Lung (tissue), 12 donors: ENCODE data around the gene KRTAP10-3. TPM values are rescaled to one million over a fixed set of nuclear protein-coding genes. Genes with fewer than 3 reads are reported as not detected.
"Not testable (repeated sequence)": the region's sequence is repeated elsewhere in the genome, so short reads cannot be mapped to it uniquely, and the experiment has no call there.

ENCODE experiments used
- ATAC-seq: fragments of 200-7000 bp; cut with Tn5 transposase; one replicate; pipeline ENCODE4 v1.9.1; 2020; ENCODE audit warnings: moderate number of reproducible peaks; ENCODE audit not compliant: insufficient read depth, low FRiP score
- DNase-seq, 3 donors: peaks; one replicate each; pipeline ENCODE4 v3.0.0-alpha.2; 2013 to 2017
- H3K27ac ChIP-seq, 2 donors: one replicate each; pipeline ENCODE4 v1.5.1; 2013; ENCODE audit warnings: mild to moderate bottlenecking in 2 of 2, moderate library complexity in 2 of 2, control low read depth in 1 of 2, inconsistent platforms in 1 of 2, low read depth in 1 of 2, low read length in 1 of 2
- H3K27me3 ChIP-seq, 3 donors: one replicate each; pipeline ENCODE4 v1.5.1; 2013; ENCODE audit warnings: low read length in 2 of 3; ENCODE audit not compliant: control insufficient read depth in 3 of 3, insufficient read depth in 3 of 3
- H3K36me3 ChIP-seq, 4 donors: one replicate each; pipeline ENCODE4 v1.5.1; 2013; ENCODE audit warnings: low read length in 4 of 4, mild to moderate bottlenecking in 1 of 4, moderate library complexity in 1 of 4; ENCODE audit not compliant: control insufficient read depth in 4 of 4, insufficient read depth in 4 of 4
- H3K4me1 ChIP-seq, 5 donors: one replicate each; pipeline ENCODE4 v1.5.1; 2013; ENCODE audit warnings: low read length in 5 of 5, mild to moderate bottlenecking in 2 of 5, moderate library complexity in 1 of 5; ENCODE audit not compliant: control insufficient read depth in 5 of 5, insufficient read depth in 5 of 5
- H3K4me3 ChIP-seq: one replicate; pipeline ENCODE4 v1.5.1; 2013; ENCODE audit warnings: mild to moderate bottlenecking, control low read depth, moderate library complexity
- H3K9ac ChIP-seq, 2 donors: one replicate each; pipeline ENCODE4 v1.5.1; 2013; ENCODE audit warnings: low read length in 2 of 2, control low read depth in 1 of 2; ENCODE audit not compliant: insufficient read depth in 1 of 2
- H3K9me3 ChIP-seq, 4 donors: one replicate each; pipeline ENCODE4 v1.5.1; 2013; ENCODE audit warnings: low read length in 3 of 4, mild to moderate bottlenecking in 1 of 4, moderate library complexity in 1 of 4; ENCODE audit not compliant: control insufficient read depth in 4 of 4, insufficient read depth in 3 of 4
- WGBS, 2 donors: extraction: QIAGEN DNeasy Blood & Tissue Kit; methylation state at CpG; one replicate each; pipeline ENCODE4 v1.1.7; 2013; 5-methylcytosine and 5-hydroxymethylcytosine counted together
- polyA plus RNA-seq, 2 donors: library from polyadenylated mRNA; stranded (reverse); fragments of 200-250 nt; gene quantifications; one replicate each; pipeline ENCODE4 v1.2.1, GENCODE V29; 2013
- total RNA-seq, 2 donors: library from RNA; depleted of rRNA in 1 of 2; stranded (reverse); fragments of >200 nt in 1 of 2; gene quantifications; one replicate each; pipeline ENCODE4 v1.2.1, GENCODE V29; 2014 to 2021
- TF ChIP-seq, protein P1 (sequence below): IDR thresholded peaks from 2 replicates; pipeline ENCODE4 v1.5.1; 2012; ENCODE audit warnings: mild to moderate bottlenecking; ENCODE audit errors: control extremely low read depth, extremely low read depth
- donor health status: control.
- donor health status: control.
- donor health status: Bipolar disorder and iron deficiency.
- donor health status: healthy.
- donor health status: DM: yes; HTN: yes; CAD: no.

Gene KRTAP10-3
- total and polyA plus RNA-seq, 4 donors = not detected

DNA sequence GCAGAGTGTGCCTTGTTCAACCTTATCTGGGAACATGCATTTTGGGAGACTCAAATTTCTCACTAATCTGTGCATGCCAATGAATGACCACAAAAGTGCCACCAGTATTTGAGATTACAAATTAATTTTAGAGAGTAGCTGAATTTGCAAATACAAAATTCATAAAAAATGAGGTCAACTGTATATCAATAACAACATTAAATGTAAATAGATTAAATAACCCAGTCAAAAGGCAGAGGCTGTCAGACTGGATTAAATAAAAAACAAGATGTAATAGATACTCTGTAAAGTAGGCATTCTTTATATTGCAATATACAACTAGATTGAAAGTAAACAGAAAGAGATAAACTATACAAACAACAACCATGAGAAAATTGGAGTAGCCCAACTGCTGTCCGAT lies 5.5 kb upstream of the KRTAP10-3 start:
- TF ChIP-seq, protein P1, sequence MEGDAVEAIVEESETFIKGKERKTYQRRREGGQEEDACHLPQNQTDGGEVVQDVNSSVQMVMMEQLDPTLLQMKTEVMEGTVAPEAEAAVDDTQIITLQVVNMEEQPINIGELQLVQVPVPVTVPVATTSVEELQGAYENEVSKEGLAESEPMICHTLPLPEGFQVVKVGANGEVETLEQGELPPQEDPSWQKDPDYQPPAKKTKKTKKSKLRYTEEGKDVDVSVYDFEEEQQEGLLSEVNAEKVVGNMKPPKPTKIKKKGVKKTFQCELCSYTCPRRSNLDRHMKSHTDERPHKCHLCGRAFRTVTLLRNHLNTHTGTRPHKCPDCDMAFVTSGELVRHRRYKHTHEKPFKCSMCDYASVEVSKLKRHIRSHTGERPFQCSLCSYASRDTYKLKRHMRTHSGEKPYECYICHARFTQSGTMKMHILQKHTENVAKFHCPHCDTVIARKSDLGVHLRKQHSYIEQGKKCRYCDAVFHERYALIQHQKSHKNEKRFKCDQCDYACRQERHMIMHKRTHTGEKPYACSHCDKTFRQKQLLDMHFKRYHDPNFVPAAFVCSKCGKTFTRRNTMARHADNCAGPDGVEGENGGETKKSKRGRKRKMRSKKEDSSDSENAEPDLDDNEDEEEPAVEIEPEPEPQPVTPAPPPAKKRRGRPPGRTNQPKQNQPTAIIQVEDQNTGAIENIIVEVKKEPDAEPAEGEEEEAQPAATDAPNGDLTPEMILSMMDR = no peak
- Histone ChIP-seq H3K4me3 (no peak overlapping the region), H3K27me3 (no peaks in the 10 kb centered on the region), H3K9me3 (peaks cover 0 to 5% (median 0%) of the 10 kb centered on the region in 4 donors), H3K36me3 (no peaks in the 10 kb centered on the region), H3K9ac (no peak overlapping the region), H3K27ac (no peak overlapping the region), H3K4me1 (no peaks in the 10 kb centered on the region)
- ATAC-seq (no peak), DNase-seq (no peak)
- WGBS, 2 donors = 94 to 96% methylated on average over 1 of the region's 1 CpG

DNA sequence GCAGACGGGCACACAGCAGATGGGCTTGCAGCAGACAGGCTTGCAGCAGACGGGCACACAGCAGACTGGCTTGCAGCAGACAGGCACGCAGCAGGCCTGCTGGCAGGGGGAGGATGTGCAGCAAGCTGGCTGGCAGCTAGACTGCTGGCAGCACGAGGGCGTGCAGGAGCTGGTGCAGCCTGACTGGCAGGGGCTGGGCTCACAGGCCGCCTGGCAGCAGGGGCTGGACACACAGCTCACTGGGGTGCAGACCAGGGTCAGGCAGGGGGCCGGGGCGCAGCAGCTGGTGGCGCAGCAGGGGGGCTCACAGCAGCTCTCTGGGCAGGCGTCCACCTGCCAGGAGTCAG lies 293 bp downstream of the KRTAP10-3 start:
- DNase-seq, ATAC-seq, H3K27ac ChIP-seq, H3K9me3 ChIP-seq, H3K4me1 ChIP-seq, H3K27me3 ChIP-seq, H3K4me3 ChIP-seq, H3K9ac ChIP-seq, H3K36me3 ChIP-seq: not testable (repeated sequence)
- WGBS, 2 donors = 75 to 84% methylated on average over 6 to 10 of the region's 10 CpGs

DNA sequence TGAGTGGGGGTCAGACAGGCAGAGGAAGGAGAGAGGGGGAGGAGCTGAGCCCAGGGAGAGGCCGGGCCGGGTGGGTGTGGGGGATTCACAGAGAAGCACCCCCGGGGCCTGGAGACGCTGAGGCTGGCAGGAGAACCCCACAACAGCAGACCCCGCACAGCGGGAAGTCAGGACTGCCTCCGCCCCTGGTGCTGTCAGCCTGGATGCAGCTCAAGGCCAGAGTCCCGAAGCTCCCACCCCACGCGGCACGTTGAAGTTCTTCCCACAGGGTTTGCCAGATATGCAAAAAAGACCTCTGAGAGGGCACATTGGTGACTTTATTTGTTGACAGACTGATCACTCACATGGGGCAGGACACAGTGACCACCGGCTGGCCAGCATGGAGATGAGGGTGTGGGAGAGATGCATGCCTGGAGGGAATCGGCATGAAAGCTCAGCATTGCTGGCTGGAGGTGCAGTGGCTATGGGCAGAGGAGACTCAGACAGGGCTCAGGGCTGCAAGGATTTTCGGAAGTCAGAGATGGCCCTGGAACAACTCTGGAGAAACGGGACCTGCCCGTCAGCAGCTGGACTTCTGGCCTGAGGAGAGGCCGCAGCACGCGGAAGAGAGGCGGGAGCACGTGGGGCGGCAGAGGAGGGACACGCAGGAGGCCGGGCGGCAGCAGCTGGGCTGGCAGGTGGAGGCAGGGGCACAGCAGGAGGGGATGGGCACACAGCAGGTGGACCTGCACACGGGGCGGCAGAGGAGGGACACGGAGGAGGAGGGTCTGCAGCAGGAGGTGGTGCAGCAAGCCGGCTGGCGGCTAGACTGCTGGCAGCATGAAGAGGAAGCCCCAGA lies 885 bp downstream of the KRTAP10-3 start:
- H3K4me3 ChIP-seq = no peak overlapping the region
- DNase-seq (no peak), ATAC-seq (no peak)
- peaks cover 0 to 7% (median 2%) of the 10 kb centered on the region in 3 donors for H3K27me3 ChIP-seq
- no peak overlapping the region for H3K27ac ChIP-seq
- 59 to 63% methylated on average over 30 of the region's 30 CpGs for WGBS, 2 donors
- H3K9ac ChIP-seq = no peak overlapping the region
- no peaks in the 10 kb centered on the region for H3K4me1 ChIP-seq
- TF ChIP-seq, protein P1 = no peak
- no peaks in the 10 kb centered on the region for H3K9me3 ChIP-seq
- no peaks in the 10 kb centered on the region for H3K36me3 ChIP-seq

DNA sequence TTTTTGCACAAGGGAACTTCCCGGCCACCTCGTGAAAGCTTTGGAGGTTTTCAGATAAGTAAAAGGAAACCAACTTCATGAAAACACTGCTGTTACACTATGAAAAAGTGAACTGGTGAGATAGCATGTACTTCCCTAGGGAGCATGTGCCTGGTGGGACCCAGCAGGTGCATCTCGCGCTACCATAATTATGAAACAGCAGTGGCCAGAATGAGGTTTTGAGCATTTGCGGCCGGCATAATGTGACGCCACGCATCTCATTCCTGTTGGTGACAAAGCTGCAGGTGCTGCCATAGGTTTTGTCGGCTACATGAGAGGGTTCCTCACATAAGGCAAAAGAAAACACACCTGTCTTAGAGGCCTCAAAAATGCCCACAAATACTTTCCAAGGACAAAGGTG lies 1.7 kb downstream of the KRTAP10-3 start:
- Histone ChIP-seq H3K4me1 (no peaks in the 10 kb centered on the region), H3K27ac (no peak overlapping the region), H3K27me3 (peaks cover 0 to 7% (median 2%) of the 10 kb centered on the region in 3 donors), H3K9me3 (no peaks in the 10 kb centered on the region), H3K4me3 (no peak overlapping the region), H3K36me3 (no peaks in the 10 kb centered on the region), H3K9ac (no peak overlapping the region)
- DNase-seq (no peak), ATAC-seq (no peak)
- TF ChIP-seq, protein P1 = no peak
- WGBS, 2 donors = 71 to 79% methylated on average over 9 of the region's 9 CpGs
